Activated CD4-positive, alpha-beta T cell treated with anti-CD3 and anti-CD28 coated beads, Interleukin-2, Interleukin-4, amounts not matched to agents 100 ng/mL and 50 ng/mL, durations not matched to agents 16 hours and 8 hours (primary cell): ENCODE results near the gene OCIAD2.
"Not testable (repeated sequence)": the region's sequence is repeated elsewhere in the genome, so short reads cannot be mapped to it uniquely, and the experiment has no call there.

ENCODE experiments used
- DNase-seq: peaks from one replicate; pipeline ENCODE4 v3.0.0-alpha.2; 2020; ENCODE audit warnings: low spot score

The OCIAD2 gene

DNA sequence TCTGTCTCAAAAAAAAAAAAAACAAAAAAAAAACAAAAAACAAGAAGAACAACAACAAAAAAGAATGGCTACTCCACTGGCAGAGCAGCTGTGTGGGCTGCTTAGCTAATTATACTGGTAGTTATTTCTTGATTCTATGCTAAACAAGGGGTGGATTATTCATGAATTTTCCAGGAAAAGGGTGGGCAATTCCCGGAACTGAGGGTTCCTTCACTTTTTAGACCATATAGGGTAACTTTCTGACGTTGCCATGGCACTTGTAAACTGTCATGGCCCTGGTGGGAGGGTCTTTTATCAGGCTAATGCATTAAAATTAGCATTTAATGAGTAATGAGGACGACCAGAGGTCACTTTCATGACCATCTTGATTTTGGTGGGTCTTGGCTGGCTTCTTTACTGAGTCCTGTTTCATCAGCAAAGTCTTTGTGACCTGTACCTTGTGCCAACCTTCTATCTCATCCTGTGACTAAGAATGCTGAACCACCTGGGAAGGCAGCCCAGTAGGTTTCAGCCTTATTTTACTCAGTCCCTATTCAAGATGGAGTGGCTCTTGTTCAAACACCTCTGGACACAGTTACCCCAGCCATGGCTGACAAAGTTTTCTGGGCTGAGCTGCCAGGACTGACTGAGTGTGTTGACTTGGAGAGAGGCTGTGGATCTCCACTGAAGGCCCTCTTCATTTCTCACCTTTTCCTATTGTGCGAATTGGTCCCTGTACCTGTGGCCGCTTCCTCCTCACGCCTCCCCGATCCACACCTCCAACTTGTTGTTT, 1.3 kb upstream of the OCIAD2 start:
- DNase-seq = no peak

DNA sequence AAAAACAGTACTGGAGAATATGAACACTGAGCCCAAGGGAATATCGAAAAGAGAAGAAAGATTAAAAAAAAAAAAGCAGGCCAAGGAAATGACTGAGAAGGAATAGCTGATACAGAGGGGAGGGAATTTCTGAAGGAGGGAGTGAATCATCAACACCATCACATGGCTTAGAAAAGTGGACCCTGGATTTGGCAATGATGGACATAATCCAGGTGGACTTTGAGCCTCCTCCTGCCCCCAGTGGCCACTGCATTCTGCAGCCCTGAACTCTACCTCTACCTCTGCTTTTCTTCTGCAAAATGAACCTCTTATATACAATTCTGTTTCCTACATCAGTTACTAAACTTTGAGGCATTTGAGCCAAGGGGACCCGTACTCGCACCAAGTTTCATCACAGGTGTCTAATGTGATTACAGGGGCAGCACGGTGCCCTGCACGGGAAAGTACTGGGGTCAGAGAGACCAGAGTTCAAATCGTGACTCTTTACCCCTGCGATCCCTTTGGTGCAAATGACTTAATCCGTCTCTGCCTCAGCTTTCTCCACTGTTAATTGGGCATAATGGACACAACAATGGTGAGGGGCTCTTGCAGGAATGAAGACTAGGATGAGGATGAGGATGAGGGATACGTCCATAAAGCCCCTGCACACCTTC, 1.1 kb downstream of the OCIAD2 start:
- no peak for DNase-seq

DNA sequence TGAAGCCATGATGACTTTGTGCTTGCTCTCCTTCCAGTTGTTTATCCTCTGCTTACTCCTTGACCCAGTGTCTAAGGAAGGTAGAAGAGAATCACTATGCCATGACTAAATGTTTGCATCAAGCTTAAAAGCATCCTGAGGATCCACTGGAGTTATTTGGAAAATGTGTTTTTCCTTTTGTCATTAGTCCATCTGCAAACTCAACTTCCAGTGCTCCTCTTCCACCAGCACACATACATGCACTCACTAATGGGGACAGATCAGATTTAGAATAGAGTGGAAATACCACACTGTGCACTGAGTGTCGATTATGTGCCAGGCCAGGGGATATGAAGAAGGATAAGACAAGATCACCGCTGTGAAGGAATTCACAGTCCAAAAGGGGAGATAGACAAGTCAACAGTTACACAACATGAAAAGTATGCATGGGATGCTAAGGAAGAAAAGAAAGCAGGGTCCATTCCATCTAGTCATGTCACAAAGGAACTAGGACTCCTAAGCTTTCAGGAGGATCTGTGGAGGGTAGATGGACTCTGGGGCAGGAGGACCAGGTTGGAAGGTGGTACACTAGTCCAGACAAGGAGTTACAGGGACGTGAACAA, 1.9 kb downstream of the OCIAD2 start:
- no peak for DNase-seq

- DNase-seq = no peak
Measured at GRCh38 chr4:48904101-48904500, 2.5 kb downstream of the OCIAD2 start.

- DNase-seq = no peak
Measured at GRCh38 chr4:48902266-48902665, 4.3 kb downstream of the OCIAD2 start.

- DNase-seq = no peak
Measured at GRCh38 chr4:48901196-48901595, 5.4 kb downstream of the OCIAD2 start.

DNA sequence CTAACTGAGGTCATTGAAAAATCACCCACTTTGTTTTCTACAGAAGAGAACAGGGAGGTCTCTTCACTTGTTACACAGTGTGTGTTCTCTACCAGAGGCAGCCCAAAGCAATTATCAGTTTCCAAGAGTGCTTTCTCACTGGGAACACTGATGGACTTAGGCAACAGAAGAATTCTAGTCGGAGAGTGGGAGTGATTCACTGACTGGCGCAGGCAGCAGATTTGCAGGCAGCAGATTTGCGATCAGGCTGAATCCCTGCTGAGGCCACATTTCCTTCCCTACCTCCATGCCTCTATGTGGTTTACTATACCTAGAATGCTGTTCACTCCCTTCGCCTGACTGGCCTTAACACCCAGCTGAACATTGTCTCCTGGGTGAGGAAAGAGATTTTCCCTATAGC, 6.6 kb downstream of the OCIAD2 start:
- no peak for DNase-seq

DNA sequence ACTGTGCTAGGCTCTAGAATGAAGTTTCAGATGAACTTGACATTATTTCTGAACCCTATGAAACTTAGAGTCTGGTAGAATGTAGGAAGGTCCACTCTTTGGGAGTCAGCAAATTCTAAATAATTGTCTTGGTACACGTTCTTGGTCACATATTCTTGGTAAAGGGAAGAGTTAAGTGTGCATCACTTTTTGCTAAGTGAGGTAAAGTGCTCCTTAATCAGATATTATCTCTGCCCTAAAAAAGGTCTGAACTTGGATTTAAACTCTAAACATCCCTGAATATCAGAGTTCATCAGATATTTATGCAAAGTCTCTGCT, 7.2 kb downstream of the OCIAD2 start:
- DNase-seq = no peak

- DNase-seq = no peak
Measured at GRCh38 chr4:48898733-48899431, 7.7 kb downstream of the OCIAD2 start.

GRCh38 chr4:48896845-48897244, 9.7 kb downstream of the OCIAD2 start:
- no peak for DNase-seq

- no peak for DNase-seq
Measured at GRCh38 chr4:48891028-48891619, 15.4 kb downstream of the OCIAD2 start.

GRCh38 chr4:48889750-48890149, 16.8 kb downstream of the OCIAD2 start:
- not testable (repeated sequence) for DNase-seq

- DNase-seq = not testable (repeated sequence)
Measured at GRCh38 chr4:48881646-48882045, 24.9 kb downstream of the OCIAD2 start.

GRCh38 chr4:48879561-48880442, 26.8 kb downstream of the OCIAD2 start:
- no peak for DNase-seq

- DNase-seq = no peak
Measured at GRCh38 chr4:48877827-48878535, 28.6 kb downstream of the OCIAD2 start.

DNA sequence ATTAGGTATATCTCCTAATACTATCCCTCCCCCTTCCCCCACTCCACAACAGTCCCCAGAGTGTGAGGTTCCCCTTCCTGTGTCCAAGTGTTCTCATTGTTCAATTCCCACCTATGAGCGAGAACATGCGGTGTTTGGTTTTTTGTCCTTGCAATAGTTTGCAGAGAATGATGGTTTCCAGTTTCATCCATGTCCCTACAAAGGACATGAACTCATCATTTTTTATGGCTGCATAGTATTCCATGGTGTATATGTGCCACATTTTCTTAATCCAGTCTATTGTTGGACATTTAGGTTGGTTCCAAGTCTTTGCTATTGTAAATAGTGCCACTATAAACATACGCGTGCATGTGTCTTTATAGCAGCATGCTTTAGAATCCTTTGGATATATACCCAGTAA, 41.9 kb downstream of the OCIAD2 start:
- not testable (repeated sequence) for DNase-seq

- DNase-seq = no peak
Measured at GRCh38 chr4:48863728-48864127, 42.8 kb downstream of the OCIAD2 start.

- DNase-seq = no peak
Measured at GRCh38 chr4:48862661-48863060, 43.9 kb downstream of the OCIAD2 start.

- no peak for DNase-seq
Measured at GRCh38 chr4:48862038-48862437, 44.5 kb downstream of the OCIAD2 start.

GRCh38 chr4:48858130-48858529, 48.4 kb downstream of the OCIAD2 start:
- no peak for DNase-seq

GRCh38 chr4:48854982-48855381, 51.6 kb downstream of the OCIAD2 start:
- DNase-seq = no peak
